Measurements from ENCODE around the gene VARS2.

DNA sequence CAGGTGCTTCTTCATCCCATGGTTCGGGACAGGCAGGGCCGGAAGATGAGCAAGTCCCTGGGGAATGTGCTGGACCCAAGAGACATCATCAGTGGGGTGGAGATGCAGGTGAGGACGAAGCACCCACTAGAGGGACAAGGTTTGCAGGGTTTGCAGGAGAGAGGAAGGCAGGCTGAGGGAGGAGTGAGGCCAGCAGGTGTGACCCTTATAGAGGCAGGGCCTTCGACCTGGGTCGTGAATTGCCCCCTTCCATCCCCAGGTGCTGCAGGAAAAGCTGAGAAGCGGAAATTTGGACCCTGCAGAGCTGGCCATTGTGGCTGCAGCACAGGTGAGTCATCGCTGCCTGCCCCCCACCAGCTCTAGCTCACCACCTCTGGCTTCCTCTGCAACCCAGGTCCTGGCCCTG is 8.4 kb downstream of the VARS2 start:
- TF ChIP-seq, protein P1, sequence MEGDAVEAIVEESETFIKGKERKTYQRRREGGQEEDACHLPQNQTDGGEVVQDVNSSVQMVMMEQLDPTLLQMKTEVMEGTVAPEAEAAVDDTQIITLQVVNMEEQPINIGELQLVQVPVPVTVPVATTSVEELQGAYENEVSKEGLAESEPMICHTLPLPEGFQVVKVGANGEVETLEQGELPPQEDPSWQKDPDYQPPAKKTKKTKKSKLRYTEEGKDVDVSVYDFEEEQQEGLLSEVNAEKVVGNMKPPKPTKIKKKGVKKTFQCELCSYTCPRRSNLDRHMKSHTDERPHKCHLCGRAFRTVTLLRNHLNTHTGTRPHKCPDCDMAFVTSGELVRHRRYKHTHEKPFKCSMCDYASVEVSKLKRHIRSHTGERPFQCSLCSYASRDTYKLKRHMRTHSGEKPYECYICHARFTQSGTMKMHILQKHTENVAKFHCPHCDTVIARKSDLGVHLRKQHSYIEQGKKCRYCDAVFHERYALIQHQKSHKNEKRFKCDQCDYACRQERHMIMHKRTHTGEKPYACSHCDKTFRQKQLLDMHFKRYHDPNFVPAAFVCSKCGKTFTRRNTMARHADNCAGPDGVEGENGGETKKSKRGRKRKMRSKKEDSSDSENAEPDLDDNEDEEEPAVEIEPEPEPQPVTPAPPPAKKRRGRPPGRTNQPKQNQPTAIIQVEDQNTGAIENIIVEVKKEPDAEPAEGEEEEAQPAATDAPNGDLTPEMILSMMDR (conservative IDR thresholded peaks at IDR 0.05), result no peak
- TF ChIP-seq ZFX (IDR thresholded peaks at IDR 0.05), result no peak

Measured in C4-2B (cell line).